Measurements from ENCODE around the gene CCDC71L.
"Not testable (repeated sequence)": the region's sequence is repeated elsewhere in the genome, so short reads cannot be mapped to it uniquely, and the experiment has no call there.

CCDC71L gene

DNA sequence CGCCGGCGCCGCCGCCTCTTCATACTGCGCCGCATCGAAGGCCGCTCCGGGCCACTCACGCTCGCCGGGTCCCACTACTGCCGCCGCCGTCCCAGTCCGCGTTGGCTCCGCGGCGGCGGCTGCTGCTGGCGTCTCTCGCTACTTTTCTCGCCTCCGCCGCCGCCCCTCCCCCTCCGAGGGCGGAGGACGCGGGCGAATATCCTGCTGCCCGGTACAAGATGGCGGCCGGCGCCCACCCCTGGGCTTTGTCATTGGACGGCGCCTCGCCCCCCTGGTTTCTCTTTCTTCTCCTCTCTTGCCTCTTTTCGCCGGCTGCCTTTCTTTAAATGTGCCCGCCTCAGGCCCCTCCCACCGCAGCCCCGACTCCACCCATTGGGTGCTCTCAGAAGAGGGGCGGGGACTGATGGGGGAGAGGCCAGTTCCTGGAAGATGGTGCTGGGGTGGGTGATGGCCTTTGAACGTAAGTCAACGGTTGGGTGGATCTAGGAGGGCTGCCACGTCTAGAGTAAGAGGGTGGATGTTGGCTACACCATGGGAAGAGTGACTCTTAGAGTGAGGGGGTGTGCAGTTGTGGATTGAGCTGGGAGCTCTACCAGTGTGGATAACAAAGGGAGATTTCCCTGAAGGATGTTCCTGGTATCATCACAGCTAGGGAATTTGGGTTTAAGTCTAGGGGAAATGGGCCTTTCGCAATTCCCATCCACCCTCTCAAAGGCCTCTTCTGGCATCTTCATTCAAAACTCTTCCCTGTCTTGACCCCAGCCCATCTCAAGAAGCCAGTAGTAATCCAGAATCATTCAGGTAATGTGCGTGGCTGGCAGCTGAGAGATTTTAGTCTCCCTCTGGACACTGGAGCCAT, at the start of gene CCDC71L:
Gene CCDC71L, minus strand, starts transcription at position 297 of the 859 bp plus-strand sequence. Its CDS starts 262 bp downstream, at position 35.
- DNase-seq = peak; percentile 91

DNA sequence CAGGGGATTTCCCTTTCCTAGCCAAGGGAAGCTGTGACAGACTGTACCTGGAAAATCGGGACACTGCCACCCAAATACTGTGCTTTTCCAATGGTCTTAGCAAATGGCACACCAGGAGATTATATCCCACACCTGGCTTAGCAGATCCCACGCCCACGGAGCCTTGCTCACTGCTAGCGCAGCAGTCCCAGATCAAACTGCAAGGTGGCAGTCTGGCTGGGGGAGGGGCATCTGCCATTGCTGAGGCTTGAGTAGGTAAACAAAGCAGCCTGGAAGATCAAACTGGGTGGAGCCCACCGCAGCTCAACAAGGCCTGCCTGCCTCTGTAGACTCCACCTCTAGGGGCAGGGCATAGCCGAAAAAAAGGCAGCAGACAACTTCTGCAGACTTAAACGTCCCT, 48.6 kb upstream of the CCDC71L start:
- DNase-seq = not testable (repeated sequence)

GRCh38 chr7:106704000-106704840, 43.3 kb upstream of the CCDC71L start:
- DNase-seq = no peak

GRCh38 chr7:106693677-106694353, 32.9 kb upstream of the CCDC71L start:
- DNase-seq = no peak

GRCh38 chr7:106692450-106693051, 31.6 kb upstream of the CCDC71L start:
- no peak for DNase-seq

DNA sequence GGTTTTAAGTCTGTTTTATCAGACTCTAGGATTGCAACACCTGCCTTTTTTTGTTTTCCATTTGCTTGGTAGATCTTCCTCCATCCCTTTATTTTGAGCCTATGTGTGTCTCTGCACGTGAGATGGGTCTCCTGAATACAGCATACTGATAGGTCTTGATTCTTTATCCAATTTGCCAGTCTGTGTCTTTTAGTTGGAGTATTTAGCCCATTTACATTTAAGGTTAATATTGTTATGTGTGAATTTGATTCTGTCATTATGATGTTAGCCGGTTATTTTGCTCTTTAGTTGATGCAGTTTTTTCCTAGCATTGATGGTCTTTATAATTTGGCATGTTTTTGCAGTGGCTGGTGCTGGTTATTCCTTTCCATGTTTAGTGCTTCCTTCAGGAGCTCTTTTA, 27.2 kb upstream of the CCDC71L start:
- not testable (repeated sequence) for DNase-seq

- DNase-seq = no peak
Observed at GRCh38 chr7:106683941-106684340, 23.0 kb upstream of the CCDC71L start.

GRCh38 chr7:106681815-106682495, 21.0 kb upstream of the CCDC71L start:
- no peak for DNase-seq

- DNase-seq = no peak
Observed at GRCh38 chr7:106679153-106679931, 18.4 kb upstream of the CCDC71L start.

- DNase-seq = no peak
Observed at GRCh38 chr7:106678795-106679152, 17.8 kb upstream of the CCDC71L start.

DNA sequence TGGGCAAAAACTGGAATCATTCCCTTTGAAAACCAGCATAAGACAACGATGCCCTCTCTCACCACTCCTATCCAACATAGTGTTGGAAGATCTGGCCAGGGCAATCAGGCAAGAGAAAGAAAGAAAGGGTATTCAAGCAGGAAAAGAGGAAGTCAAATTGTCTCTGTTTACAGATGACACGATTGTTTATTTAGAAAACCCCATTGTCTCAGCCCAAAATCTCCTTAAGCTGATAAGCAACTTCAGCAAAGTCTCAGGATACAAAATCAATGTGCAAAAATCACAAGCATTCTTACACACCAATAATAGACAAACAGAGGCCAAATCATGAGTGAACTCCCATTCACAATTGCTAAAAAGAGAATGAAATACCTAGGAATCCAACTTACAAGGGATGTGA, 15.5 kb upstream of the CCDC71L start:
- DNase-seq = not testable (repeated sequence)

GRCh38 chr7:106673688-106674087, 12.7 kb upstream of the CCDC71L start:
- DNase-seq = not testable (repeated sequence)

- not testable (repeated sequence) for DNase-seq
Observed at GRCh38 chr7:106671930-106672329, 11.0 kb upstream of the CCDC71L start.

DNA sequence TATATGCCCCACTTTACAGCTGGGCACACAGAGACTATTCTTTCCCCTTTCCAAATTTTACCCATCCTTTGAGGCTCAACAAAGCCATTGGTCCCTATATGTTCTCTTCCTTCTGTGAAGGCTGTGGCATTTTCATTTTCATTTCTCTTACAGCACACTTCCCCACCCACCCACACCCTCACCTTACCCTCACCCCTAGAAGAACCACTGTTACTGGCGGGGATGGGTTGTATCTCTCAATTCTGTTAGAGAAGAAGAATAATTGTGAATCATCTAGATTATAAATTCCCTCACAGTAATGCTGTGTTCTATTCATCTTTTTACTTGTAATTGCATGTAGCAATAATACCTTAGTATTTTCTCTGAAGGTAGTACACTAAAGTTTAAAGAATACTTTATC, 10.2 kb upstream of the CCDC71L start:
- no peak for DNase-seq

DNA sequence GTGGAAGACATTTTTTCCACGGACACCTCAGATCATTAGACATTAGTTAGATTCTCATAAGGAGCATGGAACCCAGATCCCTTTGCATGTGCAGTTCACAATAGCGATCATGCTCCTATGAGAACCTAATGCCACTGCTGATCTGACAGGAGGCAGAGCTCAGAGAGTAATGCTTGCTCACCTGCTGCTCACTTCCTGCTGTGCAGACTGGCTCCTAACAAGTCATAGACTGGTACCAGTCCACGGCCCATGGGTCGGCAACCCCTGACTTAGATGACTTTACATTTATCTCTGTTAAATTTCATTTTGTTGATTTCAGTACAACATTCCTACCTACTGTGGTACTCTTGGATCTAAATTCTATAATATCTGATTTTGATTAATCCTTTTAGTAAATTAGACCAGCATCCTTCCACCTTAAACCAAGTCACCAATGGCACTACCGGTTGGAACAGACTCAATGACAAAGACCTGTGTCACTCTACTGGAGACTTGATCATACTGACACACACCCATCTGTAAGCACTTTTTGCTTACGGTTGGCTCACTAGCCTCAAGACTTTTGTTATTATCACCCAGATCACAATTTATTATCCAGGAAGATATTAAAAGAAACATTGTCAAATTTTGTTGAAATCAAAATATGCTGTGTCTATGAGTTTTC, 8.0 kb upstream of the CCDC71L start:
- no peak for DNase-seq

- DNase-seq = no peak
Observed at GRCh38 chr7:106666353-106666752, 5.4 kb upstream of the CCDC71L start.

GRCh38 chr7:106664343-106664742, 3.4 kb upstream of the CCDC71L start:
- DNase-seq = no peak

DNA sequence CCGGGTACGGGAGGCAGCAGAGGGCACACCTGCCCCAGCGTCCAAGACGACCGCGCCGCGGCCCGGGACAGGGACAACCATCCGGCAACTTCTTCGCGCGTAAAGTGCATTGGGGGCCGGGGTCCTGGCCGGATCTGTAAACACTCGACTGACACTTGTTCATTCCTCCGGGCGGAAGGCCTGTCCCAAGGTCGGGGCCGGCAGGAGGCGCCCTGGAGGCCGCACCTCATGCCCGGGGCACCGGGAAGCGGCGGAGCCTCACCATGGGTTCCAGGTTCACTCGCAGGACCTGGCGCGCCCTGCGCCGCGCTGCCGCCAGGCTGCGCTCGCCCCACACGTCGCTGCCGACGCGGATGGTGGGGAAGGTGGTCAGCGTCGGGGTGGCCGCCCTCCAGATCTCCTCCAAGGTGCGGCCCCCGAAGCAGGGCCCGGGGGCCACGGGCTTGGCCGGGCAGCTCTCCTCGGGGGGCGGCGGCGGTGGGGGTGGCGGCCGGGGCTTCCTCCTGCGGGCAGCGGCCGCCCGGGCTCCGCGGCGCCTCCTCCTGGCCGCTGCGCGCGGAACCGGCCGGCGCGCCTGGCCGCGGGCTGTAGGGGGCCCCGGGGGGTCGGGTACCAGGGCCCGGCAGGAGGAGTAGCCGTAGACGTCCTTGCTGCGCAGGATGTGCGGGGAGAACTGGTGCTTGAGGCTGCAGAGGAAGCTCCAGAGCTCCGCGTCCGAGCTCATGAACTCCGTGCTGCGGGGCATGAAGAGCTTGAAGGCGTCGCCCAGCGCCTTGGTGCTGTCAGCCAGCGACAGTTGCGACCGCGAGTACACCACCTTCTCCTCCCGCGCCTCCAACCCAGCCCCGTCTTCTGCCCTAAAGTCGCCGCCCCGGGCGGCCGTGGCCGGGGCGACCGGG, 746 bp downstream of the CCDC71L start:
- peak; percentile 34 for DNase-seq

DNA sequence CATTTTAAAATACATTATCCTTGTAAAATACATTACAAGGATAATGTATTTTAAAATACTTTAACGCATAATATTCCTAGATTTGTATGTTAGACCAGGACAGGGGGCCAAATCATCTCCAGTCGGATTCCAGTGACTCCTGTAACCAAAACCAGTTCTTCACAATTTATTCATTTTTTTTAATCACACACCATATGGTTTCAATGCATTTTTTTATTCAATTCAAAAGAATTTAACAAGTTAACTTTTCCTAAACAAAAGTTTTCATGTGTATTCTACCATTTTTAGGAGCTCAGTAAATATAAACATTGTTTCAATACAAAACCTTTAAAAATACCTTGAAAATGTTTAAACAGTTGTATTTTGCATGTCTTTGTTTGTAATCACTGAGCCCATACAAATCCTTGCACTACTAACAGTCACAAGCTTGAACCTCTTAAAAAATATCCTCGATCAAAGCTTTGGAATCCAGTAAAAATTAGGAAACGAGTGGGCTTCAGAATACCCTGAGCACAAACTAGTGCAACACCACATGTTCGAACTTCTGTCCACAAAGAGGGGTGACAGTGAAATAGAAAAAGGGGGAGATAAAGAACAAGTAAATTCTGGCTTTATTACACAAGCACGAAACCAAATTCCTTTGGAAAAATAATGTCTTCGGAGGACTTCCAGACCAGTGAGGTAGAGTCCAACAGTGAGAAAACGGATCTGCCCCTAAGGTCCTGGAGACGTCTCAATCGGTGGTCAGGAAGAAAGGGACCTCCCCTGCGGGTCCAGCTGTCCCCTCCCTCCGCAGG, 1.6 kb downstream of the CCDC71L start:
- no peak for DNase-seq
